ENCODE results near the gene ATF7IP. TPM values are rescaled to one million over a fixed set of nuclear protein-coding genes. Genes with fewer than 3 reads are reported as not detected.

The ATF7IP gene
- total RNA-seq, 1 donor: 33.2 TPM

- peak; percentile 94 for DNase-seq (ENCODE audit: low read depth)
- H3K4me3 ChIP-seq (ENCODE audit: low read depth, low read length): peak overlapping the region; percentile 43
- TF ChIP-seq CTCF (IDR thresholded peaks at IDR 0.05; ENCODE audit: insufficient read depth, low read depth, low read length): no peak
Measured at GRCh38 chr12:14384783-14385638, 19.5 kb downstream of the ATF7IP start.

DNA sequence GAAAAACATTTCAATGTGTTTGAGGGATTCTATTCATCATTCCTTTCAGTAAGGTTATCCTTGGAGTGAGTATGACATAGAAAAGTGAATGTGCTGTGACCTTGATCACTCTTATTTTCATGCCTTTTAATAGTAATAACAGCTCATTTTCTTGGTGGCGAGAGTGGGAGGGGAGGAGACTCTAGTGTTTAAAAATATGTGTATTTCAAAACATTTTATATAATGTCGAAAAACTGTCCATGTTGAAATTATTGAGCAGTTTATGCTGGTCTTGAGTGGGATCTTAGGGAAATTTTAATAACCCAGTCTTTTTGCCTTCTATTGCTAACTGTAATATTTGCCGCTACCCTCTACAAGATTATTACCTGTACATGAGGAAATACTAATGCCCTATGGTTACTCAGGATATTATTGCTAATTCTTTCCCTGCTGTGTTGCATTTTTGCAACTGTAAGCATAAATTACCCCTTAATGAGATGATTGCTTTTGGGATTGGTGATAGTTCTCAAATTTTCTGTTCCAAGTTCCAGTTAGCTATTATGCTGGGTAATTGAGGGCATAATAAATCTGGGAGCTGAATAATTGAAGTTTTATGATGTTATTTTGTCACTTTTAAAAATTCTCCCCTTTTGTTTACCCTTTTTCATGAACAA lies 21.9 kb downstream of the ATF7IP start:
- H3K4me3 ChIP-seq (ENCODE audit: low read depth, low read length): no peak overlapping the region

DNA sequence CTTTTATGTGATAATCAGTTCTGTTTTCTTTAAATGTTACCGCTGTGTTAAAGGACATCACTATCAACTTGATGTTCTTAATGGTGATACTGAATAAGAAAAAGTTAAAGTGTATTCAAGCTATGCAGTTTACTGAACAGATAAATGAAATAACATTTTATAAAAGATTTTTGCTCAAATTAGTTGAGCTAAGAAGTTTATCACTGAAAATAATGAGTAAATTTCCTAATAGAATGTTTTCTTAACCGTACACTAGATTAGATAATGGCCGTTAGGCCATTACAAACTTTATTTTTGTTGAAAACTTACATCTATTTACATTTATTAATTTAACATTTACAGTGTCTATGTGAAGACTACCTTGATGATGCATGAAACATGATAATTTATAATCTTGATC lies 25.0 kb downstream of the ATF7IP start:
- H3K4me3 ChIP-seq (ENCODE audit: low read depth, low read length): no peak overlapping the region
- no peak for TF ChIP-seq CTCF (IDR thresholded peaks at IDR 0.05; ENCODE audit: insufficient read depth, low read depth, low read length)

More for the DNA sequence above, 21.9 kb downstream of the ATF7IP start:
- no peak for DNase-seq (ENCODE audit: low read depth)
- no peak for TF ChIP-seq CTCF (IDR thresholded peaks at IDR 0.05; ENCODE audit: insufficient read depth, low read depth, low read length)

DNA sequence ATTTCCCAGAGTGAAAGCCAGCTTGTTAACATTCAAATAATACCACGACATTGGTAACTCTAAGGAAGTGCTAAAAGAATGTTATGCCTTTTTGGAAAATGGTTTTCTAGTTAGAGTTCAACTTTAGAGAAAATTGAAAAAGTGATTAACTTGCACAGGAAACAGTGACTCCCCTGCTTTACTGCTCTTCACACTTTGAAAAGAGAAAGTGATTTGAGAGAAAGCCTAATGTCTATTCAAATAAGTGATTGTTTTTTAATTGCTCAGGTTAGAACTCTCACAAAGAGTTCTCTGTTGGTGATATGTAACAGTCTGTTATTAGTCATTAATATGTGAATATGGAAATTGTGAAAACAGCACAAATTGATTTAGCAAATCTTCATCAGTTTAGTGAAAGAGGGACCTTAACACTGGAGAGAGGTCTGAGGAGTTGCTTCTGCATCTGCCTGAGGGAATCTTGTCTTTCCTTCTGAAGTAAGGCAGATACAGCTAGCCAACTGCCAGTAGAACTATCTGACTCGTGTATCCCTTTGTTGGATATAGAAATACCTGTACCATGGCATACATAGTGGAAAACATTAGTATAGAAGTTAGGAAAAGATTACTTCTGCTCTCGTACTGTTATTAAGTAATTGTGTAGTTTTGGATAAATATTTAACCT lies 25.5 kb downstream of the ATF7IP start:
- no peak for TF ChIP-seq CTCF (IDR thresholded peaks at IDR 0.05; ENCODE audit: insufficient read depth, low read depth, low read length)

More for the DNA sequence above, 25.0 kb downstream of the ATF7IP start:
- DNase-seq (ENCODE audit: low read depth): no peak

DNA sequence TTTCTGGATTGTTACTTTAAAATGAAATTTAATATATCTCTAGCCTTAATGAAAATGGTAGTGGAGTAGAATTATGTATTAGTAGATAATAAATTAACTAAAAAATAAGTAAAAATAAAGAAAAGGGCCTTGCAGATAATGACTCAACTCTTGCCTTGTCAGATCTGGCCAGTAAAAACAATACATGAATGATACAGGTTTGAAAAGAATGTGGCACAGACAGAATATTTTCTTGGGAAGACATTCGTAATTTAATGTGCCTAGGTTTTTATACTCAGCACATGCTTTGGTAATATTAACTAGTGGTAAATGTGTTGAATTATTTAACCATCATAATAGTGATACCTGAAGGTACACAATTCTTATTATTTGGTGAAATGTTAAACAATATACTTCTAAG lies 28.3 kb downstream of the ATF7IP start:
- no peak for TF ChIP-seq CTCF (IDR thresholded peaks at IDR 0.05; ENCODE audit: insufficient read depth, low read depth, low read length)
- no peak for DNase-seq (ENCODE audit: low read depth)
- no peak overlapping the region for H3K4me3 ChIP-seq (ENCODE audit: low read depth, low read length)

More for the DNA sequence above, 25.5 kb downstream of the ATF7IP start:
- no peak for DNase-seq (ENCODE audit: low read depth)
- H3K4me3 ChIP-seq (ENCODE audit: low read depth, low read length): no peak overlapping the region

DNA sequence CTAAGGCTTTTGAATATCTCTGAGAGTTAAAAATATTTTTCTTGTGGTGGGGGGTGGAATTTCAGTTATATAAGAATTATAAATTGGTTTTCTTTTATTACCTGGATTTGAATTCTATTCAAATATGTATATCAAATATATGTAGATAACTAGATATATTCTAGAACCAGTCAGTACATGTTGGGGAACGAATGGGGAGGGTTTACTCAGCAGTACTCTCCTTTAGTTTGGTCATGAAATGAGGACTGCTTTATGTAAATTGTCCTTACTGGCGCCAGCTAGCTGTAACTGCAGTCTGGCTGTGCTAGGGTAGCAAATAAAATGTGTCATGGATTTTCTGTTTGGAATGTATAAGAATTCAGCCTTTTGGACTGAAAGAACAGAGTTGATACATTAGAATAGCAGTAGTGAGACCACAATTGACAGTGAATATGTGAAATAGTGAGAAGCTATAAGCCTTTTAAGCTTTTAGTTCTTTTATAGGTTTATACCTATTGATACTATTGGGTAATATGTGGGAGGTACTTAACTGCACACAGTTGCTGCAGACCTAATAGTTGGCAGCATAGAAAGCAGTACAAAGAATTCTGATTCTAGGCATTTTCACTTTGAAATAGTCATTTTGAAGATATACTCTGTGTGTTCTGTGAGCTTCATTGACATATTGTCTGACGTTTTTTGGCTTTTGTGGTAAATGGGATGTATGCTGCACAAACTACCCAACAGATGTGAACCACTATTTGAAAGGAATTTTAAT lies 29.0 kb downstream of the ATF7IP start:
- peak; percentile 83 for DNase-seq (ENCODE audit: low read depth)
- no peak for TF ChIP-seq CTCF (IDR thresholded peaks at IDR 0.05; ENCODE audit: insufficient read depth, low read depth, low read length)
- no peak overlapping the region for H3K4me3 ChIP-seq (ENCODE audit: low read depth, low read length)

Measured in fibroblast of villous mesenchyme (primary cell).